ENCODE measurements around the gene IRF2BP2.

The IRF2BP2 gene

GRCh38 chr1:234588386-234588785, 21.6 kb downstream of the IRF2BP2 start:
- DNase-seq (ENCODE audit: low read depth), result no peak
- H3K4me3 ChIP-seq (ENCODE audit: control insufficient read depth, low read depth, low read length), result no peak overlapping the region
- no peak for TF ChIP-seq CTCF (IDR thresholded peaks at IDR 0.05; ENCODE audit: control insufficient read depth, insufficient read depth, low read depth, low read length, missing control alignments)

- no peak for DNase-seq (ENCODE audit: low read depth)
- no peak for TF ChIP-seq CTCF (IDR thresholded peaks at IDR 0.05; ENCODE audit: control insufficient read depth, insufficient read depth, low read depth, low read length, missing control alignments)
- no peak overlapping the region for H3K4me3 ChIP-seq (ENCODE audit: control insufficient read depth, low read depth, low read length)
These were observed 23.0 kb downstream of the IRF2BP2 start for GRCh38 chr1:234586892-234587485.

GRCh38 chr1:234586304-234586703, 23.7 kb downstream of the IRF2BP2 start:
- TF ChIP-seq CTCF (IDR thresholded peaks at IDR 0.05; ENCODE audit: control insufficient read depth, insufficient read depth, low read depth, low read length, missing control alignments), result no peak
- DNase-seq (ENCODE audit: low read depth), result no peak
- no peak overlapping the region for H3K4me3 ChIP-seq (ENCODE audit: control insufficient read depth, low read depth, low read length)

GRCh38 chr1:234585330-234586055, 24.5 kb downstream of the IRF2BP2 start:
- DNase-seq (ENCODE audit: low read depth), result no peak
- no peak for TF ChIP-seq CTCF (IDR thresholded peaks at IDR 0.05; ENCODE audit: control insufficient read depth, insufficient read depth, low read depth, low read length, missing control alignments)
- no peak overlapping the region for H3K4me3 ChIP-seq (ENCODE audit: control insufficient read depth, low read depth, low read length)

GRCh38 chr1:234584926-234585325, 25.1 kb downstream of the IRF2BP2 start:
- no peak for TF ChIP-seq CTCF (IDR thresholded peaks at IDR 0.05; ENCODE audit: control insufficient read depth, insufficient read depth, low read depth, low read length, missing control alignments)
- no peak for DNase-seq (ENCODE audit: low read depth)

GRCh38 chr1:234584420-234584805, 25.6 kb downstream of the IRF2BP2 start:
- TF ChIP-seq CTCF (IDR thresholded peaks at IDR 0.05; ENCODE audit: control insufficient read depth, insufficient read depth, low read depth, low read length, missing control alignments), result no peak
- no peak overlapping the region for H3K4me3 ChIP-seq (ENCODE audit: control insufficient read depth, low read depth, low read length)

More at GRCh38 chr1:234584926-234585325, 25.1 kb downstream of the IRF2BP2 start:
- no peak overlapping the region for H3K4me3 ChIP-seq (ENCODE audit: control insufficient read depth, low read depth, low read length)

More at GRCh38 chr1:234584420-234584805, 25.6 kb downstream of the IRF2BP2 start:
- DNase-seq (ENCODE audit: low read depth), result no peak
